Effector memory CD4-positive, alpha-beta T cell (primary cell): ENCODE data around the gene CUL9.

Experiments
- DNase-seq, 3 donors: peaks; one replicate each; pipeline ENCODE4 v3.0.0-alpha.2; 2020
- H3K27ac ChIP-seq: 2 replicates; pipeline ENCODE4 v1.7.0; 2013; ENCODE audit warnings: mild to moderate bottlenecking, low read length, moderate library complexity; ENCODE audit not compliant: insufficient read depth, poor library complexity, severe bottlenecking
- H3K27me3 ChIP-seq: replicated peaks from 2 replicates; pipeline ENCODE4 v1.7.0; 2013; ENCODE audit warnings: mild to moderate bottlenecking, low read length; ENCODE audit not compliant: insufficient read depth, control insufficient read depth, poor library complexity, severe bottlenecking
- H3K36me3 ChIP-seq: 2 replicates; pipeline ENCODE4 v1.7.0; 2013; ENCODE audit warnings: mild to moderate bottlenecking, low read length, moderate library complexity; ENCODE audit not compliant: control insufficient read depth, insufficient read depth
- H3K4me1 ChIP-seq: 2 replicates; pipeline ENCODE4 v1.7.0; 2013; ENCODE audit warnings: low read length, mild to moderate bottlenecking; ENCODE audit not compliant: control insufficient read depth, insufficient read depth, poor library complexity, severe bottlenecking
- H3K4me3 ChIP-seq: 2 replicates; pipeline ENCODE4 v1.7.0; 2013; ENCODE audit warnings: low read length, low read depth, mild to moderate bottlenecking; ENCODE audit not compliant: insufficient read depth, poor library complexity, severe bottlenecking
- H3K9me3 ChIP-seq: 2 replicates; pipeline ENCODE4 v1.7.0; 2013; ENCODE audit warnings: mild to moderate bottlenecking, low read length, moderate library complexity; ENCODE audit not compliant: control insufficient read depth

CUL9 gene

GRCh38 chr6:43147691-43148477 lies 34.1 kb upstream of the CUL9 start:
- H3K27me3 ChIP-seq, result no peaks in the 10 kb centered on the region
- H3K9me3 ChIP-seq, result no peaks in the 10 kb centered on the region
- no peak overlapping the region for H3K27ac ChIP-seq
- no peak overlapping the region for H3K4me3 ChIP-seq
- no peaks in the 10 kb centered on the region for H3K36me3 ChIP-seq
- no peak for DNase-seq
- peaks cover 4% of the 10 kb centered on the region for H3K4me1 ChIP-seq

GRCh38 chr6:43149265-43149664 lies 32.7 kb upstream of the CUL9 start:
- Histone ChIP-seq H3K9me3 (no peaks in the 10 kb centered on the region), H3K27ac (no peak overlapping the region), H3K4me3 (no peak overlapping the region), H3K36me3 (no peaks in the 10 kb centered on the region), H3K27me3 (no peaks in the 10 kb centered on the region), H3K4me1 (no peaks in the 10 kb centered on the region)
- no peak for DNase-seq

GRCh38 chr6:43150051-43150751 lies 31.8 kb upstream of the CUL9 start:
- no peaks in the 10 kb centered on the region for H3K9me3 ChIP-seq
- no peaks in the 10 kb centered on the region for H3K27me3 ChIP-seq
- no peaks in the 10 kb centered on the region for H3K36me3 ChIP-seq
- DNase-seq, result no peak
- H3K4me1 ChIP-seq, result no peaks in the 10 kb centered on the region
- no peak overlapping the region for H3K4me3 ChIP-seq
- H3K27ac ChIP-seq, result no peak overlapping the region

- Histone ChIP-seq H3K4me3 (no peak overlapping the region), H3K36me3 (no peaks in the 10 kb centered on the region), H3K9me3 (no peaks in the 10 kb centered on the region), H3K4me1 (no peaks in the 10 kb centered on the region), H3K27me3 (no peaks in the 10 kb centered on the region), H3K27ac (no peak overlapping the region)
- DNase-seq, result no peak
Observed at GRCh38 chr6:43159599-43159998, 22.4 kb upstream of the CUL9 start.

GRCh38 chr6:43163899-43164298 lies 18.1 kb upstream of the CUL9 start:
- Histone ChIP-seq H3K9me3 (no peaks in the 10 kb centered on the region), H3K36me3 (no peaks in the 10 kb centered on the region), H3K4me1 (no peaks in the 10 kb centered on the region), H3K4me3 (no peak overlapping the region), H3K27ac (no peak overlapping the region), H3K27me3 (no peaks in the 10 kb centered on the region)
- DNase-seq, result no peak

GRCh38 chr6:43170417-43170930 lies 11.5 kb upstream of the CUL9 start:
- no peaks in the 10 kb centered on the region for H3K36me3 ChIP-seq
- peaks cover 30% of the 10 kb centered on the region for H3K4me1 ChIP-seq
- DNase-seq, result no peak
- no peaks in the 10 kb centered on the region for H3K9me3 ChIP-seq
- H3K27ac ChIP-seq, result peak overlapping the region; percentile 70
- H3K4me3 ChIP-seq, result peak overlapping the region; percentile 50
- H3K27me3 ChIP-seq, result no peaks in the 10 kb centered on the region

GRCh38 chr6:43170931-43171706 lies 10.9 kb upstream of the CUL9 start, which contains the start of gene SRF:
Gene SRF, plus strand, starts transcription at chr6:43171269. Its CDS starts 388 bp downstream, at chr6:43171657.
- H3K36me3 ChIP-seq, result peaks cover 5% of the 10 kb centered on the region
- DNase-seq, result peak; percentile 98 to 99 (median 98)
- H3K4me1 ChIP-seq, result peaks cover 30% of the 10 kb centered on the region
- no peaks in the 10 kb centered on the region for H3K9me3 ChIP-seq
- H3K27ac ChIP-seq, result peak within 1 kb of the TSS; percentile 74
- H3K27me3 ChIP-seq, result no peaks in the 10 kb centered on the region
- peak within 1 kb of the TSS; percentile 65 for H3K4me3 ChIP-seq

GRCh38 chr6:43171707-43172103 lies 10.3 kb upstream of the CUL9 start:
- Histone ChIP-seq H3K4me1 (peaks cover 30% of the 10 kb centered on the region), H3K27me3 (no peaks in the 10 kb centered on the region), H3K9me3 (no peaks in the 10 kb centered on the region), H3K27ac (peak overlapping the region; percentile 74), H3K4me3 (peak overlapping the region; percentile 65), H3K36me3 (peaks cover 11% of the 10 kb centered on the region)
- peak in 2 of 3 donors; percentile 8 to 24 for DNase-seq

GRCh38 chr6:43172104-43173007 lies 9.6 kb upstream of the CUL9 start:
- Histone ChIP-seq H3K4me1 (peaks cover 30% of the 10 kb centered on the region), H3K36me3 (peaks cover 14% of the 10 kb centered on the region), H3K4me3 (peak overlapping the region; percentile 65), H3K9me3 (no peaks in the 10 kb centered on the region), H3K27me3 (no peaks in the 10 kb centered on the region), H3K27ac (peak overlapping the region; percentile 74)
- DNase-seq, result peak; percentile 40 to 43 (median 42)
